Right ventricle myocardium superior (tissue), 1 donor: ENCODE measurements around the gene MAPK6. TPM values are rescaled to one million over a fixed set of nuclear protein-coding genes. Genes with fewer than 3 reads are reported as not detected.
"Not testable (repeated sequence)": the region's sequence is repeated elsewhere in the genome, so short reads cannot be mapped to it uniquely, and the experiment has no call there.

Experiments
- ATAC-seq: fragments of 200-7000 bp; cut with Tn5 transposase; one replicate; pipeline ENCODE4 v1.9.1; 2020; ENCODE audit warnings: mild to moderate bottlenecking; ENCODE audit not compliant: poor library complexity
- DNase-seq: peaks from one replicate; pipeline ENCODE4 v3.0.0-alpha.2; 2020
- intact Hi-C: fragments of 100-400 bp; cut with DNase I; formaldehyde crosslinking; loops from one replicate; pipeline ENCODE4 v1.11.2; 2022
- long read RNA-seq: library from polyadenylated mRNA; unstranded; transcript quantifications from one replicate; pipeline ENCODE4 v2.0.0, GENCODE V29; 2021
- total RNA-seq: library from RNA; stranded (reverse); fragmentation: NEBNext Ultra II Directional; extraction: Animal tissue kit (Norgen Biotek cat#: 25700); gene quantifications from one replicate; pipeline ENCODE4 v1.2.1, GENCODE V29; 2021
- donor health status: DM: no; HTN: yes; CAD: no; lungs with severe emphysema.

Gene MAPK6
- total RNA-seq: 17.6 TPM
- long read RNA-seq, full-length matches to known transcripts: 21 of 27 reads
- long read RNA-seq, partial matches to known transcripts: 2 of 27 reads
- long read RNA-seq, other reads (novel, unspliced or antisense): 4 of 27 reads

DNA sequence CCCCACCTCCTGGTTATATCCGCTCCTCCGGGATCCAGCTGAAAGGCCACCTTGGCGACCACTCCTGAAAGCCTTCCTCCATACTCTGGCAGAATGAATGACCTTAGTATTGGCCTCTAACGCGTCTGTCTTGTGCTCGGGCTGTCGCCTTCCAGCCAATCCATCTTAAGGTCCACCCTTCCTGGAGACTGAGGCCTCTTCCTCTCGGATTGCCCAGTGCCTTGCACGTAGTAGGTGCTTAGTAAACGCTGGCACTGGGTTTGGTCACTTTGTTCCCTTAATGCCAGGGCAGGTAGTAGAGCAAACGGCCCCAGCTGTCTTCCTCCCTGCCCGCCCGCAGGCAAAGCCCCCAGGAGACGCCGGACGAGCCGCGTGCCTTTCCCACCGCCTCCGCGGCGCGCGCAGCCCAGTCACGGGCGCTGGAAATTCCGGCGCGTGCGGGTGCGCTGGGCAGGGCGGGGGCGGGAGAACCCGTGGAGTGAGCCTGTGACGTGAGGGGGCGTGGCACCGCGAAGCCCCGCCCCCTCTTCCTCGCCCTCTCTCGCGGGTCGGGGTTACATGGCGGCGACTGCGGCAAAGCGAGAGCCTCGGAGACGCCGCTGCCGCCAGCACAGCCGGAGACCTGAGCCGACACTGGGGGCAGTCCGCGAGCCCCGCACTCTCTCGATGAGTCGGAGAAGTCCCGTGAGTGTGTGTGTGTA, at the start of gene MAPK6:
TSS of gene MAPK6 (plus strand) at position 527 of the 701 bp plus-strand sequence. CDS start 27,242 bp downstream, outside the sequence.
- intact Hi-C loops: no loop called here
- peak; percentile 96 for ATAC-seq
- DNase-seq: peak; percentile 97

GRCh38 chr15:51969728-51970127, 49.3 kb upstream of the MAPK6 start:
- ATAC-seq: no peak
- intact Hi-C loops: loop anchor here (5.0 kb wide), 1 partner anchor 53 kb away; no protein-coding TSS in a partner anchor
- no peak for DNase-seq

GRCh38 chr15:51970132-51970817, 48.7 kb upstream of the MAPK6 start:
- no peak for ATAC-seq
- intact Hi-C loops: loop anchor here (5.0 kb wide), 1 partner anchor 52 kb away; no protein-coding TSS in a partner anchor
- DNase-seq: no peak

DNA sequence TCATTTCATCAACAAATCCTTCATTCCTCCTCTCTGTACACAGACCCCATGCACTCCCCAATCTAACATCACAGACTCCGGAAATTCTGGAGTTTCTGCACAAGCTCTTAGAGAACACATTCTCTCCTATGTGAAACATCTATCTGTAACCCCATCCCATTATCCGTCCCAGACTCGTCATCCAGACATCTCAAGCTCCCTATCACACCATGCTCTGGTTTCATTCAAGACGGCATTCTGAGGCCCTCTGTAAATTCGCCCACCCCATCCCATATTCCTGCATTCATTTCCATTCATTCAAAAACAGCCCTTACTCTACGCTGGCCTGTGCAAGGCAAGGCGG, 48.0 kb upstream of the MAPK6 start:
- DNase-seq (no peak), ATAC-seq (no peak)
- intact Hi-C loops: loop anchor here (5.0 kb wide), 1 partner anchor 51 kb away; no protein-coding TSS in a partner anchor

- intact Hi-C loops: loop anchor here (5.0 kb wide), 1 partner anchor 51 kb away; no protein-coding TSS in a partner anchor
- ATAC-seq (peak; percentile 99), DNase-seq (peak; percentile 90)
Observed at GRCh38 chr15:51971375-51972133, 47.5 kb upstream of the MAPK6 start, which contains the start of gene LEO1. Gene LEO1 (minus strand): TSS chr15:51971778. CDS start chr15:51971745, 33 bp downstream.

DNA sequence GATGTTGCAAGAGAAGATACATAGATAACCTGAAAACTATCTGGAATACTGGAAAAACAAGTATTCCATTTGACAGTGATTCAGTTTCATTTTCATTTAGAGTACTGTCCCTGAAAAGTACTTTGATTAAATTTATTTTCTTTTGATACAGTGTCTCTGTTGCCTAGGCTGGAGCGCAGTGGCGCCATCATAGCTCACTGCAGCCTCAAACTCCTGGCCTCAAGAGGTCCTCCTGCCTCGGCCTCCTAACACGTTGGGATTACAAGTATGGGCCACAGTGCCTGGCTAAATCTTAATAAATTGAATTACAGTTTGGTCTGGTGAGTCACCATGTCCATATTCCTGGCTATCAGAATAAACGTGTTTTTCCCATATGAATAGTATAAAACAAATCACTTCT, 45.8 kb upstream of the MAPK6 start:
- ATAC-seq (no peak), DNase-seq (no peak)
- intact Hi-C loops: loop anchor here (5.0 kb wide), 1 partner anchor 49 kb away; no protein-coding TSS in a partner anchor

- no peak for DNase-seq
- no peak for ATAC-seq
- intact Hi-C loops: loop anchor here (5.0 kb wide), 1 partner anchor 49 kb away; no protein-coding TSS in a partner anchor
Observed at GRCh38 chr15:51973775-51974174, 45.2 kb upstream of the MAPK6 start.

DNA sequence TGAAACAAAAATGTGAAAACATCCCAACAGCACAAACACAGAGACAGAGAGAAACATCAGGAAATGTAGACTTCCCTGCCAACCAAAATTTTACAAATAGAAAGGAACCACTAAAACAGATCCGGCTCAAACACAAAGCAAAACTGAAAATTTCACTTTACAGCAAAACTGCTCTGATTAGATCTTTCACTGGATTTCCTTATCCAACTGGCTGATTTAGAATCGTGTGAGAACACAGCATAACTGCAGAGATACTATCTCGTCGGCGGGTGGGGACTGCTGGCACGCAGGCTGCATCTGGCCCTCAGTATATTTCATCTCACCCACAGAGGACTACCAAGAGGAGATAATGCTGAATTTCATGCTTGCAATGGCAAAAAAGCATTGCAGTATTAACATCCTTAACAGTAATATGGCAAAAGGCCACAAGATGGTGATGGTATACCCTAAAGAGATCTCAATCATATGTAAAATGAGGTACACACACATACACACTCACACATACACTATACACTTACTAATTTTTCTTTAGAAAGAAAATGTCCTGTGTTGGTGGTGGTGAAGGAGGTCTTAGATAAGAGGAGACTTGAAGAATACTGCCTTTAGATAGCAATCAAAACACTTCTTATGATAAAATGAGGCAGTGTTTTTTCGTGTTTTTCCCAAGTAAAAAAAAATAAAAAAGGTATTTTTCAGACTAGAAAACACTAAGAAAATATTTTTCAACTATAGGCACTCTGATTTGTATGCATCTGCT, 36.8 kb upstream of the MAPK6 start:
- ATAC-seq: peak; percentile 78
- no peak for DNase-seq
- intact Hi-C loops: loop anchor here (5.0 kb wide), 1 partner anchor 95 kb away; no protein-coding TSS in a partner anchor

GRCh38 chr15:51982770-51983103, 36.3 kb upstream of the MAPK6 start:
- intact Hi-C loops: loop anchor here (5.0 kb wide), 1 partner anchor 95 kb away; no protein-coding TSS in a partner anchor
- no peak for DNase-seq
- no peak for ATAC-seq

GRCh38 chr15:51991141-51991540, 27.9 kb upstream of the MAPK6 start:
- ATAC-seq (no peak), DNase-seq (no peak)
- intact Hi-C loops: no loop called here

DNA sequence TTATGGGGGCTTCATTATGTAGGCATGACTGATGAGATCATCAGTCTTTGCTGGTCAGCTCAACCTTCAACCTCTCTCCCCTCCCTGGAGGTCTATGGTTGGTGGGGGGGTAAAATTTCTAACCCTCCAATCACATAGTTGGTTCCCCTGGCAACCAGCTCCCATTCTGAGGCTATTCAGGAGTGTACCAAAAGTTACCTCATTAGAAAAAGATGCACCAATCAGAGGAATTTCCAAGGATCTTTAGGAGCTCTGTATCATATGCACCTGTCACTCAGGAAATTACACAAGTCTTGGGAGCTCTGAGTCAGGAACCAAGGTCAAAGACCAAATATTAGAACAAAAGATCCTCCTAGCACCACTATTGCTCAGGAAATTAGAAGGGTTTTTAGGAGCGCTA, 26.1 kb upstream of the MAPK6 start:
- intact Hi-C loops: no loop called here
- DNase-seq (no peak), ATAC-seq (no peak)

GRCh38 chr15:52002351-52002750, 16.7 kb upstream of the MAPK6 start:
- DNase-seq (no peak), ATAC-seq (no peak)
- intact Hi-C loops: no loop called here

DNA sequence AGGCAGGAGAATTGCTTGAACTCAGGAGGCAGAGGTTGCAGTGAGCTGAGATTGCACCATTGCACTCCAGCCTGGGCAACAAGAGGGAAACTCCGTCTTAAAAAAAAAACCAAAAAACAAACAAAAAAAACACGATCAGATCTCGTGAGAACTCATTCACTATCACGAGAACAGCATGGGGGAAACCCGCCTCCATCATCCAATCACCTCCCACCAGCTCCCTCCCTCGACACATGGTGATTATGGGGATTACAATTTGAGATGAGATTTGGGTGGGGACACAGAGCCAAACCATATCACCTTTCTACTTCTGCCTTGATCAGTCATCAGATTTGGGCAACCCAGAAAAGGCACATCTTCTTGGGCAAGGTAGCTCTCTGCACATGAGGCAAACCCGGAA, 15.9 kb upstream of the MAPK6 start:
- DNase-seq, intact Hi-C loops, ATAC-seq: not testable (repeated sequence)

DNA sequence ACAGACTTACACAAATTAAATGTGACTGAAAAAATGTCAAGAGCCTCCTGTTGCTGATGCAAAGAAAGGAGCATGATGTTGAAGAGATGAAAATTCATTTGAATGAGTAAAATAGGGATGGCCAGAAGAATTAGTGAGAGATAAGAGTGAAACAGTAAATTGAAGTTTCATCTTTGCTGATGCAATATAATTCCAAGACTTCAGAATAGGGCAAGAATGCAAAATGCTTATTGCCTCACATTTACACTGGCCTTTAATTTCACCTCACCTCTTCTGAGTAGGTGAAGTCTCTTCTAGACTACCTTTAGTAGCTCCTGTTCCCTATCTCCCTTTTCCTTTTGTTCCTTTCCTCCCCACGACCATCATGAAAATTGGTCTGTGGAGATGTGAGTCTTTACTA, 15.3 kb upstream of the MAPK6 start:
- no peak for DNase-seq
- intact Hi-C loops: no loop called here
- ATAC-seq: no peak

GRCh38 chr15:52004806-52005205, 14.2 kb upstream of the MAPK6 start:
- intact Hi-C loops: no loop called here
- no peak for ATAC-seq
- no peak for DNase-seq

DNA sequence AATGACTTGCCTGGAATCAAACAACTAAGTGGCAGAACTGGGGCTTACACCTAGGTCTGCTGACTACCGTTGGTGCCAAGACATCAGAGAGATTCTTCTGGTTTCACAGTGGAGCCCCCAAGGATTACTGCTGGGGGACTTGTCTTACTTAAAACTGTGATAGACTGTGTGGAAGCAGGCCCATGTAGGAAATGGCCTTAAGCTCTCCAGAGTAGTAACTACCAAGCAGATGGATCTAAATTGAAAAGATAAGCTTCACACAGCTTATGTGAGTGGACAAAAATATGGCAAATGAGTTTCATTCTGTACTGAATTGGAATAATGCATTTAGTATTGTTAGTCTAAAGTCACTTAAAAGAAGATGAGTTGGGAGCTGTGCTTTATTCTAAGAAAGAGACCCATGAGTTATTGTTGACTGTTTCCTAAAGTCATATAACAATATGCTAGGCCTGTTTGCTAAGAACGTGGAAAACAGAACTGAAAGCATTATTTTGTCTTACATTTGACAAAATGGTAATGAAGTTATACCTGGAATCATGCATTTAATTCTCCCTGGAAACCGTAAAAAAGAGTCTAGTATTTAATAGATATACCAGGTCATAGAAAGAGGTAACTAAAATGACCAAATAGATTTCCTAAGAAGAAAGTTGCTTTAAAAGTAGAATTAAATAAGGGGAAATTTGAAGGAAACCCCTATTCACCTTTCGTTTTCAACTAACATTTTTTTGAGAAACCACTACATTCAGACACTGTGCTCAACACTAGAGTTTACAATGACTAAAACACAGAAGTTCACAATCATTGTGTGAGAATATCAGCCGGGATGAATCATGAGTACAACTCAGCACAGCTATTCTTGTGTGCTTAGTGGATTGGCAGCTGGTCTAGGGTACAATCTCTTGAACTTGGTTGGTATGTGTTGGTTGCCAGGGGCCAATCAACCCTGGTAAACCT, 13.0 kb upstream of the MAPK6 start:
- no peak for DNase-seq
- ATAC-seq: peak; percentile 88
- intact Hi-C loops: no loop called here

- ATAC-seq: peak; percentile 59
- intact Hi-C loops: no loop called here
- DNase-seq: no peak
Observed at GRCh38 chr15:52006702-52007340, 12.2 kb upstream of the MAPK6 start.
